NCI-H2196 treated with DMSO at 0.1 percent for 48 hours (cell line): Measurements from ENCODE around the gene WWOX.
A peak's percentile ranks its signal among the peaks of the same experiment; 100 is the strongest.
"Not testable (repeated sequence)": the region's sequence is repeated elsewhere in the genome, so short reads cannot be mapped to it uniquely, and the experiment has no call there.

Source experiments
- DNase-seq: peaks from one replicate; lab custom pipeline; 2025; ENCODE audit not compliant: unreplicated experiment; lab: John Stamatoyannopoulos, UW

Gene WWOX

DNA sequence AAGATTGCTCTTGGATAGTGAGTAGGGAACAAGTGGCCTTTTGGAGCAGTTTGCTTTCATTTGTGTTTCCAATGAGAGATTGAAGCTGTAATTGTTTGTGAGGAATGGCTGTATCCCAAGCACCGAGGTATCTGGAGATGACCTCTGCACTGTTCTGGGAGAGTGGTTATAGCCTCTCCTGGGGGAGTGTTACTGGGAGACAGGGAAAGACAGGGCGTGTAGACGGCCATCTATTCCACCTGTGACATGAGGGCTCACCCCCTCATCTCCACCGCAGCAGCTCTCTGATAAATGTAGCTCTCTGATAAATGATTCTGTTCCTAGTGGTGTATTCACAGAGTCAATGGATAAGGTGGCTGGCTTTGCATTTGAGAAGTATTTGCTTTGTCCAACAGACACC is 1107.4 kb downstream of the WWOX start:
- no peak for DNase-seq

DNA sequence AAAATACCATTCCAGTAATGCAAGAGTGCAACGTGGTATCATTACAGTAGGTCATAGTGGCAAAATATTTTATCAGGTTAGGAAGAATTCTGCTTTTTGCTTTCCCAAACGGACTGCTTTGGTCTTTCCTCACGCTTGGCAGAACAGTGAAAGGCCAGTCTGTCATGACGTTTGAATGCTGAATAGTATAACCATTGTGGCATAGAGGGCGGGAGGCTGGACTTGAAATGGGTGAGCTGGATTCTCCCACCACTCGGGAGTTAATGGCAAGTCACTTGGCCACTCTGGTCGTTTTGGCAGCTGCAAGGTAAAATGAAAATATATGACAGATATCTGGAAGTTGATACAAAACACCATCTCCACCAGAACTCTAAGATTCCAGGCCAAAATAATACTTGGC is 1109.9 kb downstream of the WWOX start:
- DNase-seq, result no peak

- DNase-seq, result no peak
Observed at GRCh38 chr16:79210607-79211006, 1111.2 kb downstream of the WWOX start.

DNA sequence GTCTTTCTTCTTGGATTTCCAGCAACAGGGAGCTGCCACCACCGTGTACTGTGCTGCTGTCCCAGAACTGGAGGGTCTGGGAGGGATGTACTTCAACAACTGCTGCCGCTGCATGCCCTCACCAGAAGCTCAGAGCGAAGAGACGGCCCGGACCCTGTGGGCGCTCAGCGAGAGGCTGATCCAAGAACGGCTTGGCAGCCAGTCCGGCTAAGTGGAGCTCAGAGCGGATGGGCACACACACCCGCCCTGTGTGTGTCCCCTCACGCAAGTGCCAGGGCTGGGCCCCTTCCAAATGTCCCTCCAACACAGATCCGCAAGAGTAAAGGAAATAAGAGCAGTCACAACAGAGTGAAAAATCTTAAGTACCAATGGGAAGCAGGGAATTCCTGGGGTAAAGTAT is 1112.1 kb downstream of the WWOX start:
- no peak for DNase-seq

GRCh38 chr16:79212114-79212791 is 1112.8 kb downstream of the WWOX start:
- DNase-seq, result no peak

- DNase-seq, result no peak
Observed at GRCh38 chr16:79213214-79213613, 1113.8 kb downstream of the WWOX start.

- no peak for DNase-seq
Observed at GRCh38 chr16:79215289-79215688, 1115.8 kb downstream of the WWOX start.

GRCh38 chr16:79217375-79218011 is 1118.0 kb downstream of the WWOX start:
- no peak for DNase-seq

DNA sequence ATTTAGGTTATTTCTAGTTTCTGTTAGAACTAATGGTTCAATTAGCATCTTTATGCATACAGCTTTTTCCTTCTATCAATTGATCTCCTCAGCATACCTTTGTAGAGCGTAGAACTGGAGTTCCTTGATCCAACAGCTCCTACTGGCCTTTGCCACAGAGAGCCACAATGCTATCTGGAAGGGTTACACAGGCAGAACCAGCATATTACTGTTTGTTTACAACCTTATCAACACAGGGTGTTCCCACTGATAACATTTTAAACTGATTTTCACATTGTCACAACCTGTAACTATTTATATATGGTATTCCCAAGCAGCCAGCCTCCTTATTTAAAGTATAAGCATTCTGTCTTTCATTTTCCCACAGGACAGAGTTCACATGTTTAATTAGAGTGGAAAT is 1118.9 kb downstream of the WWOX start:
- DNase-seq, result no peak

DNA sequence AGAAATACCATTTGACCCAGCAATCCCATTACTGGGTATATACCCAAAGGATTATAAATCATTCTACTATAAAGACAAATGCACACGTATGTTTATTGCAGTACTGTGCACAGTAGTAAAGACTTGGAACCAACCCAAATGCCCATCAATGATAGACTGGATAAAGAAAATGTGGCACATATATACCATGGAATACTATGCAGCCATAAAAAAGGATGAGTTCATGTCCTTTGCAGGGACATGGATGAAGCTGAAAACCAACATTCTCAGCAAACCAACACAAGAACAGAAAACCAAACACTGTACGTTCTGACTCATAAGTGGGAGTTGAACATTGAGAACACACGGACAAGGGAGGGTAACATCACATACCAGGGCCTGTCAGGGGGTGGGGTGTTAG is 1126.5 kb downstream of the WWOX start:
- not testable (repeated sequence) for DNase-seq

GRCh38 chr16:79229361-79229760 is 1129.9 kb downstream of the WWOX start:
- no peak for DNase-seq

GRCh38 chr16:79245700-79246099 is 1146.2 kb downstream of the WWOX start:
- DNase-seq, result not testable (repeated sequence)

- peak; percentile 14 for DNase-seq
Observed at GRCh38 chr16:79247386-79247785, 1147.9 kb downstream of the WWOX start.

DNA sequence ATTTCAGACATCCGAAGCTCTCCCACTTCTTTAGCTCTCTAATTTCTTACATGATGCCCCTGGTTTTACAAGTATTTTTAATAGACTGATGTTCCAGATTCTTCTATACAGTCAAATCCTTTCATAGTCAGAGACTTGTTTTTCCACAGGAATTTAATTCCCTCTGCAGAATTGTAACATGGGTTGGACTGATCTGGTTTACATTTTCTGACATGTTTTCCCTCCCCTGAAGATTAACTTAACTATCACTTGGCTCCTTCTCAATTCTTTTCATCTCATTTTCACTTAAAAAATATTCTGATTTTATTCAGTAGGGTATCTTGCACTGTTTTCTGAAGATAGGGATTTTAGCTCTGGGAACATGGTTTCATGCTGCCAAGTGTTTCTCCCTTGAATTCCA is 1148.9 kb downstream of the WWOX start:
- no peak for DNase-seq

DNA sequence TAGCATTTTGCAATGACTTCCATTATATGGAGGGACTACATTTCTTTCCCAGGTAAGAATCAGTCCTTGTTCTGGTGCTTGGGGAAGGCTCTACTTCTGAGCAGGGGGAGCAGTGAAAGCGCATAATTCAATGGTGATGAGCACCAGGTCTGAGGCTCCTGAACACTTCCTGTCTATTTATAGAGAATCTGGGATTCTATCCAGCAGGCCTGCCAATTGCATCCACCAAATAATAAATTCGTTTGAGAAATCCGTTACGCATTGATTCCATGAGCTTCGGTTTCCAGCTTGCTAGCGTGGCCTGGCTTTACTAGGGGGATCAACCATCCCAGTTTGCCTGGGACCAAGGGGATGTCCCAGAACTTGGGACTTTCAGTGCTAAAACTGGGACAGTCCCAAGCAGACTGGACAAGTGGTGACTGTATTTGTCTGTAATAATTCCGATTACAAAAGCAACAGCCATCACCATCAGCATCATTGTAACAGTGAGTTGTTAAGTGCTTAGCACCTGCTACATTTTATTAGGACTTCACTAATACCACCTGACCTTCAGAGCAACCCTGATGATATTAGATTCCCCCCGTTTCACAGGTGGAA is 1151.1 kb downstream of the WWOX start:
- no peak for DNase-seq

- DNase-seq, result no peak
Observed at GRCh38 chr16:79253100-79253631, 1153.7 kb downstream of the WWOX start.

- no peak for DNase-seq
Observed at GRCh38 chr16:79257953-79258490, 1158.6 kb downstream of the WWOX start.

DNA sequence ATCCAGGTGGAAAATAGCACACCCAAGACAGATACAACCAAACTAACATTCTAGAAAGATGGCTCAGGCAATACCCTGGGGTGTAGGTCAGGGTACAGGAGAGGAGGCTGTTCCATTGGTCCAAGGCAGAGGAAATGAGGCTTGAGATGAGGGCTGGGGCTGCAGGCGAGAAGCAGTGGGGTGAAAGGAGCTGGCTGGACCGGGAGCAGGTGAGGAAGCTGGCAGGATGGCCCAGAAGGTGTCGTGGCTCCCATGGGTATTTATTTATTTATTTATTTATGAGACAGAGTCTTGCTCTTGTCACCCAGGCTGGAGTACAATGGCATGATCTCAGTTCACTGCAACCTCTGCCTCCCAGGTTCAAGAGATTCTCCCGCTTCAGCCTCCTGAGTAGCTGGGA is 1161.4 kb downstream of the WWOX start:
- DNase-seq, result not testable (repeated sequence)

GRCh38 chr16:79261481-79261940 is 1162.1 kb downstream of the WWOX start:
- no peak for DNase-seq

DNA sequence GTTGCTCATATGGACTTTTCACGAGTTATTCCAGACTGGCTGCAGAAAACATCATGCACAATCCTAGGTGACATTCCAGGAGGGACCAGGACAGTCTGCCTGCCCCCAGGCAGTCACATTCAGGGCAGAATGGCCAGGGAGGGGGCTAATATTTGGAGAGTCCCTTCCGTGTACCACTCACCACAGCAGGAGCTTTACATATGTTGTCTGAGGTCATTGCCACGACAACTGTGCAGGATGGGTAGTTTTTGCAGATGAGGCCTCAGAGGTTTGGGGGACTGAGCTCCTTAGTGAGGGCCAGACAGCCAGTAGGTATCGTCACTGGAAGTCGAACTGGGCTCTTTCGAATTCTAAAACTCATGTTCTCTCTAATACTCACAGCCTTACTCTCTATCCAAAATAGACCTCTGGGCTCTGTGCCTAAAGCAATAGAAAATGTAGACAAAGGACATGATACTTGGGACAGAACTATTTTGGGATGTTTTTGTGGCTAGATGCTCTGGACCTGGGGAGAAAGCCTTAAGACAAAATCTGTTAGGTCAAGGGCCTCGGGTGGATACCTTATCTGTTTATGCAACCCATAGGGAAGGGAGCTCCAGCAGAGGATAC is 1162.6 kb downstream of the WWOX start:
- no peak for DNase-seq
